Pulmonary artery endothelial cell (primary cell): ENCODE results near the gene SLC7A5. TPM values are rescaled to one million over a fixed set of nuclear protein-coding genes. Genes with fewer than 3 reads are reported as not detected.
"Not testable (repeated sequence)": the region's sequence is repeated elsewhere in the genome, so short reads cannot be mapped to it uniquely, and the experiment has no call there.

Source experiments
- DNase-seq: peaks from one replicate; pipeline ENCODE4 v3.0.0-alpha.2; 2011; ENCODE audit warnings: low read depth, low spot score
- total RNA-seq: library from RNA; depleted of rRNA; stranded (reverse); fragments of >200 nt; gene quantifications from 2 replicates; pipeline ENCODE4 v1.2.3, GENCODE V29; 2014

The SLC7A5 gene
- 9.1 and 11.2 TPM in 2 replicates for total RNA-seq

GRCh38 chr16:87869061-87869878, at the start of gene SLC7A5:
Gene SLC7A5 (minus strand): TSS chr16:87869507. CDS start chr16:87869422, 85 bp downstream.
- DNase-seq: peak; percentile 20

- DNase-seq: no peak
Measured at GRCh38 chr16:87918338-87918737, 49.0 kb upstream of the SLC7A5 start.

GRCh38 chr16:87917503-87917902, 48.2 kb upstream of the SLC7A5 start:
- no peak for DNase-seq

GRCh38 chr16:87914812-87915211, 45.5 kb upstream of the SLC7A5 start:
- DNase-seq: no peak

GRCh38 chr16:87914021-87914725, 44.9 kb upstream of the SLC7A5 start:
- not testable (repeated sequence) for DNase-seq

GRCh38 chr16:87912691-87913090, 43.4 kb upstream of the SLC7A5 start:
- not testable (repeated sequence) for DNase-seq

- DNase-seq: not testable (repeated sequence)
Measured at GRCh38 chr16:87911106-87911763, 41.9 kb upstream of the SLC7A5 start.

- DNase-seq: not testable (repeated sequence)
Measured at GRCh38 chr16:87909203-87909935, 40.1 kb upstream of the SLC7A5 start.

GRCh38 chr16:87908101-87908500, 38.8 kb upstream of the SLC7A5 start:
- not testable (repeated sequence) for DNase-seq

- DNase-seq: not testable (repeated sequence)
Measured at GRCh38 chr16:87905521-87905920, 36.2 kb upstream of the SLC7A5 start.

- not testable (repeated sequence) for DNase-seq
Measured at GRCh38 chr16:87904963-87905362, 35.7 kb upstream of the SLC7A5 start.

GRCh38 chr16:87900489-87900888, 31.2 kb upstream of the SLC7A5 start:
- DNase-seq: not testable (repeated sequence)

GRCh38 chr16:87897521-87898505, 28.5 kb upstream of the SLC7A5 start:
- DNase-seq: no peak

GRCh38 chr16:87896924-87897520, 27.7 kb upstream of the SLC7A5 start:
- DNase-seq: not testable (repeated sequence)

- not testable (repeated sequence) for DNase-seq
Measured at GRCh38 chr16:87896176-87896890, 27.0 kb upstream of the SLC7A5 start.

GRCh38 chr16:87895641-87896141, 26.4 kb upstream of the SLC7A5 start:
- DNase-seq: no peak

- DNase-seq: not testable (repeated sequence)
Measured at GRCh38 chr16:87894005-87894404, 24.7 kb upstream of the SLC7A5 start.

- no peak for DNase-seq
Measured at GRCh38 chr16:87891764-87892163, 22.5 kb upstream of the SLC7A5 start.

GRCh38 chr16:87889762-87890161, 20.5 kb upstream of the SLC7A5 start:
- DNase-seq: not testable (repeated sequence)
